Left forelimb (tissue), 1 donor: ENCODE results near the gene FBXL5.

Experiments used
- DNase-seq: peaks from one replicate; pipeline ENCODE4 v3.0.0-alpha.2; 2018; ENCODE audit warnings: low spot score

FBXL5 gene

DNA sequence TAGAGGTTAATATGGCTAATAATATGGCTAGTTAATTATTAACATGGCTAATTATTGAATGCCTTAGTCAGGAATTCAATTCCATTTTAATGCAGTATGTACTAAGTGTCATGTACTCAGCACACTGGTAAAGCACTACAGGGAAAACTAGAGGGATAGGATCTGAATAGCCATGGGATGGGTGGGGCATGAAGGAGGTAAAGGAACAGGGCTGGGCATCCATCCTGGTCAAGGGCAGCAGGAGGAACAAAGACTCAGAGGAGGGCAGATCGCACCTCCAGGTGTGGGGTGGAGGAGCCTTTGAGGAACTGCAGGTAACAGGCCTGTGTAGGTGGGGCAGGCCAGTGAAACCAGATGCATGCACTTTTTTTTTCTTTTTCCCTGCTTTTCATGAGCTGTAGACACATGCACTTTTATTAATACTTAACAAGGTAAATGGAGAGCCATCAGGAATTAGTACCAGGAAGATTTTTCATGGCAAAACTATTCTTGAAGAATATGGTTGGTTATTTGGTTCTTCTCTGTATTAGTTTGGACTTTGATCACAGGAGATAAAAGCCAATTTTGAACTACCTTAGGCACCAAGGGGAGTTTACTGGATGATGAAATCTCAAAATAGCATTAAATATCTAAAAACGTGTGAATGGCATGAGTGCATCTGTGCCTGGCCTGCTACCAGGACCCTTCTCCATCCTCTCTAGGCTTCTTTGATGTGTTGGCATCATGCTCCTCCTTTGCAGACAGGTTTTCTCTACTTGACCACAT, 97.2 kb downstream of the FBXL5 start:
- DNase-seq: no peak

DNA sequence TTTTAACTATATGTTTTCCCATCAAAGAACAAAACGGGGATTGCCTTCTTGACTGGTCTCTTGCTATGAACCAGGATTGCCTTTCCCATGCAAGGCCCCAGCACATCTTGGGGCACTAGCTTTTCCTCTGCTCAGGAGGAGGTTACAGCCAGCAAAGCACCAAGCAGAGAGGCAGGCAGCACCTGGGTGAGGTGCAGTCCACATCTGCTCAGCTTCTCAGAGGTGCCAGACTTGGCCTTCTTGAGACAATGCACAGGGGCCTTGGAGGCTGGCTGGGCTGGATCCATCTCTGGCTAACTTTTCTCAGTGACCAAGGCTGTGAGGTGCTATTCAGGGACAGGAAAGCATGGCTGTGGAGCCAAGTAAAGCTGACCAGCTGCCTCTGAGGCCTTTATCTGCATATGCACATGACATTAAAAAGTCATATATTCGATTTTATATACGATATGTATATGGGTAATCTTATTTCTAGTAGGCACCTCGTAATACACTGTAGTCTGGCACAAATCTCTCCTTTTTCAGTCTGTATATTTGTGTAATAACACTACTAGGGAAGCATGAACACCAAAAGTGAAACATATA, 98.6 kb downstream of the FBXL5 start:
- no peak for DNase-seq
